Measurements from ENCODE around the gene PRAMEF2. TPM values are rescaled to one million over a fixed set of nuclear protein-coding genes. Genes with fewer than 3 reads are reported as not detected.
"Not testable (repeated sequence)": the region's sequence is repeated elsewhere in the genome, so short reads cannot be mapped to it uniquely, and the experiment has no call there.

Gene PRAMEF2
- total and polyA plus RNA-seq, 5 donors: not detected

DNA sequence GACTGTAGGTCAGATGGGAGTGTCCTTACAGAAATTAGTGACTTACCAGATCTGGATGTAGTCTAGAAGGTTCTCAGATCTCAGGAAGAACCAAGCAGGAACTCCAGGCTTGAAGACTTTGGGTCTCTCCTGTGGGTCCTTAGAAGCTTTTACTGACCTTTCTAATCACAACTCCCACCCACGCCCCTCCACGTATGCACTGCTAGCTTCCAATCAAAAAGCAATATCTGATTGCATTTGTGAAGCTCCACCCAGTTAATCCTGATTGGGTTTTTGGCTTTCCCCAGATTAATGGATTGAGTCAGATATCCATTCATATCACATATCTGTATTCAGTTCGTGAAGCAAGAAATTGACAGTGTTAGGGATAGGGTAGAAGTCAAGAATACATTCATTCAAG lies 29.2 kb downstream of the PRAMEF2 start, which contains the start of gene PRAMEF4:
Gene PRAMEF4 (minus strand): TSS at position 101 of the 400 bp plus-strand sequence. CDS start 2,807 bp downstream, outside the sequence.
- intact Hi-C loops (cut with DNase I); H3K4me3 ChIP-seq (ENCODE audit: low read length); H3K9me3 ChIP-seq (ENCODE audit: control insufficient read depth, low read length); H3K4me1 ChIP-seq (ENCODE audit: control insufficient read depth, insufficient read depth, low read length); DNase-seq; ATAC-seq; H3K27ac ChIP-seq (ENCODE audit: low read length); H3K27me3 ChIP-seq (ENCODE audit: control insufficient read depth, insufficient read depth): not testable (repeated sequence)
- WGBS: 64% methylated on average over 3 of the region's 3 CpGs

- H3K27ac ChIP-seq (ENCODE audit: low read length); DNase-seq; intact Hi-C loops (cut with DNase I); H3K4me3 ChIP-seq (ENCODE audit: low read length); H3K27me3 ChIP-seq (ENCODE audit: control insufficient read depth, insufficient read depth); ATAC-seq; H3K4me1 ChIP-seq (ENCODE audit: control insufficient read depth, insufficient read depth, low read length); H3K9me3 ChIP-seq (ENCODE audit: control insufficient read depth, low read length): not testable (repeated sequence)
- WGBS: 40% methylated on average over 1 of the region's 1 CpG
Measured at GRCh38 chr1:12898170-12898569, 41.3 kb downstream of the PRAMEF2 start, which contains the start of gene PRAMEF10. Gene PRAMEF10, minus strand, starts transcription at chr1:12898270. Its CDS starts 2,423 bp downstream, at chr1:12895847.

GRCh38 chr1:12899186-12899585 lies 42.3 kb downstream of the PRAMEF2 start:
- DNase-seq; H3K27me3 ChIP-seq (ENCODE audit: control insufficient read depth, insufficient read depth); ATAC-seq; H3K27ac ChIP-seq (ENCODE audit: low read length); H3K9me3 ChIP-seq (ENCODE audit: control insufficient read depth, low read length); H3K4me3 ChIP-seq (ENCODE audit: low read length); intact Hi-C loops (cut with DNase I); H3K4me1 ChIP-seq (ENCODE audit: control insufficient read depth, insufficient read depth, low read length): not testable (repeated sequence)

DNA sequence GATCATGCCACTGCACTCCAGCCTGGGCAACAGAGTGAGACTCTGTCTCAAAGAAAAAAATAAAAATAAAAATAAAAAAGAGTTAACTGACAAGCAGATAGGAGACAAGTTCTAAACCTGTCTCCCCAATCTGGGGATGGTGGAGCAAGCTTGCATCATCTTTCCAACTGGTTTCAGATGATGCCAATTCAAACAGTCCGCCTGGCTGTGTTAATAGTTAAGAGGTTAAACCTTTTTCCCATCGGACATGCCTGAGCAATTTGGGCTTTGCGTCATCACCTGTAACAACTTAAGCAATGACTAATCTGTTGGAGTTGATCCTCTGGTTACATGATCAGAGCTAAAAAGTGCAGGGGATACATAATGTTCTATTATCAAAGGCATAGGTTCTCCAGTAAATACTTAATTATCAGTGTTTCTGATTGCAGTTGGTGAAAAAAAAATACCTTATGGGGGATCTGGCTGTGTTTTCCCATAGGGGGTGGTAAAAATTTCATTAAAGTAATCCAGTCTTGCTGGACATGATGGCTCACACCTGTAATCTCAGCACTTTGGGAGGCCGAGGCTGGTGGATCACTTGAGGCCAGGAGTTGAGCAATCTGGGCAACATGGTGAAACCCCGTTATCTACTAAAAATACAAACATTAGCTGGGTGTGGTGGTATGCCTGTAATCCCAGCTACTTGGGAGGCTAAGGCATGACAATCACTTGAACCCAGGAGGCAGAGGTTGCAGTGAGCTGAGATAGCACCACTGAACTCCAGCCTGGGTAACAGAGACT lies 47.1 kb downstream of the PRAMEF2 start:
- WGBS: 76% methylated on average over 4 of the region's 5 CpGs
- H3K27me3 ChIP-seq (ENCODE audit: control insufficient read depth, insufficient read depth); intact Hi-C loops (cut with DNase I); H3K9me3 ChIP-seq (ENCODE audit: control insufficient read depth, low read length); DNase-seq; H3K4me3 ChIP-seq (ENCODE audit: low read length); ATAC-seq; H3K4me1 ChIP-seq (ENCODE audit: control insufficient read depth, insufficient read depth, low read length); H3K27ac ChIP-seq (ENCODE audit: low read length): not testable (repeated sequence)

Other genes with a start within 250 kb of the PRAMEF2 start
- gene DHRS3, start 238.9 kb upstream of the PRAMEF2 start, total RNA-seq: 10 to 100 TPM; 83.0 to 97.0 (median 83.5) TPM
- 53.6 TPM for gene DHRS3, start 238.9 kb upstream of the PRAMEF2 start, polyA plus RNA-seq
- gene AADACL4, start 213.0 kb upstream of the PRAMEF2 start, total RNA-seq: not detected
- gene AADACL4, start 213.0 kb upstream of the PRAMEF2 start, polyA plus RNA-seq: not detected
- not detected for gene AADACL3, start 141.0 kb upstream of the PRAMEF2 start, total RNA-seq
- not detected for gene AADACL3, start 141.0 kb upstream of the PRAMEF2 start, polyA plus RNA-seq
- gene CFAP107, start 110.9 kb upstream of the PRAMEF2 start, total RNA-seq: not detected
- not detected for gene CFAP107, start 110.9 kb upstream of the PRAMEF2 start, polyA plus RNA-seq
- not detected for gene PRAMEF12, start 83.3 kb upstream of the PRAMEF2 start, total RNA-seq
- not detected for gene PRAMEF12, start 83.3 kb upstream of the PRAMEF2 start, polyA plus RNA-seq
- gene PRAMEF1, start 65.7 kb upstream of the PRAMEF2 start, total RNA-seq: not detected
- not detected for gene PRAMEF1, start 65.7 kb upstream of the PRAMEF2 start, polyA plus RNA-seq
- not detected for gene PRAMEF11, start 25.7 kb upstream of the PRAMEF2 start, total RNA-seq
- gene PRAMEF11, start 25.7 kb upstream of the PRAMEF2 start, polyA plus RNA-seq: not detected
- gene HNRNPCL1, start 8.4 kb upstream of the PRAMEF2 start, total RNA-seq: not detected
- not detected for gene HNRNPCL1, start 8.4 kb upstream of the PRAMEF2 start, polyA plus RNA-seq
- gene PRAMEF4, start 29.1 kb downstream of the PRAMEF2 start, total RNA-seq: not detected
- not detected for gene PRAMEF4, start 29.1 kb downstream of the PRAMEF2 start, polyA plus RNA-seq
- not detected for gene PRAMEF10, start 41.2 kb downstream of the PRAMEF2 start, total RNA-seq
- not detected for gene PRAMEF10, start 41.2 kb downstream of the PRAMEF2 start, polyA plus RNA-seq
- not detected for gene PRAMEF7, start 59.5 kb downstream of the PRAMEF2 start, total RNA-seq
- gene PRAMEF7, start 59.5 kb downstream of the PRAMEF2 start, polyA plus RNA-seq: not detected
- not detected for gene PRAMEF6, start 90.5 kb downstream of the PRAMEF2 start, total RNA-seq
- not detected for gene PRAMEF6, start 90.5 kb downstream of the PRAMEF2 start, polyA plus RNA-seq
- not detected for gene PRAMEF27, start 199.5 kb downstream of the PRAMEF2 start, total RNA-seq
- gene PRAMEF27, start 199.5 kb downstream of the PRAMEF2 start, polyA plus RNA-seq: not detected
- gene HNRNPCL3, start 203.7 kb downstream of the PRAMEF2 start, total RNA-seq: not detected
- not detected for gene HNRNPCL3, start 203.7 kb downstream of the PRAMEF2 start, polyA plus RNA-seq
- not detected for gene PRAMEF25, start 213.7 kb downstream of the PRAMEF2 start, total RNA-seq
- not detected for gene PRAMEF25, start 213.7 kb downstream of the PRAMEF2 start, polyA plus RNA-seq

Data from right cardiac atrium (tissue), 5 donors.